ENCODE results near the gene RPP30. TPM values are rescaled to one million over a fixed set of nuclear protein-coding genes. Genes with fewer than 3 reads are reported as not detected.

Gene RPP30
- total and polyA plus RNA-seq, 2 experiments from 2014 or later: 89.7 to 142 TPM

GRCh38 chr10:90846746-90847145, 25.0 kb upstream of the RPP30 start (continued):
- TF ChIP-seq ZNF462 (CRISPR knock-in tag; IDR thresholded peaks at IDR 0.05): no peak
- TF ChIP-seq ZNF331 (CRISPR knock-in tag; IDR thresholded peaks at IDR 0.05; ENCODE audit: low read depth): no peak
- no peak for TF ChIP-seq JUNB (IDR thresholded peaks at IDR 0.05; ENCODE audit: unreplicated experiment)

GRCh38 chr10:90847436-90847835, 24.3 kb upstream of the RPP30 start:
- Histone ChIP-seq H3K27me3 (ENCODE audit: insufficient read depth) (no peaks in the 10 kb centered on the region), H3K36me3 (ENCODE audit: insufficient read depth) (peaks cover 10% of the 10 kb centered on the region), H3K4me2 (no peak overlapping the region), H4K20me1 (replicated peaks; ENCODE audit: insufficient read depth) (no peaks in the 10 kb centered on the region), H3K79me2 (replicated peaks; ENCODE audit: insufficient read depth) (peaks cover 99% of the 10 kb centered on the region), H3F3A (replicated peaks; ENCODE audit: low read depth) (no peaks in the 10 kb centered on the region), H3K4me3 (no peak overlapping the region), H2AFZ (no peak overlapping the region), H3K27ac (ENCODE audit: low read depth) (no peak overlapping the region), H3K4me1 (ENCODE audit: insufficient read depth) (peaks cover 6% of the 10 kb centered on the region), H3K9me2 (ENCODE audit: insufficient read depth) (no peaks in the 10 kb centered on the region)
- ATAC-seq: no peak
- H3K4me1 Mint-ChIP-seq: peaks cover 6% of the 10 kb centered on the region; the same call in 1 of the 3 replicates
- H3K9me3 Mint-ChIP-seq: peaks cover 34% of the 10 kb centered on the region
- peaks cover 7% of the 10 kb centered on the region for H3K27me3 Mint-ChIP-seq (ENCODE audit: insufficient read depth, low read depth, poor library complexity)
- no peak overlapping the region for H3K27ac Mint-ChIP-seq
- no peak for DNase-seq (ENCODE audit: low spot score)
- no peak overlapping the region for H3K4me3 Mint-ChIP-seq
- peaks cover 53% of the 10 kb centered on the region for H3K36me3 Mint-ChIP-seq (ENCODE audit: low read depth)
- TF ChIP-seq ZNF114 (CRISPR knock-in tag; IDR thresholded peaks at IDR 0.05) (no peak), EZH2 (IDR thresholded peaks at IDR 0.05; ENCODE audit: low read depth, unreplicated experiment) (no peak), ZNF331 (CRISPR knock-in tag; IDR thresholded peaks at IDR 0.05; ENCODE audit: low read depth) (no peak), CREB1 (CRISPR knock-in tag; IDR thresholded peaks at IDR 0.05; ENCODE audit: low read depth) (no peak), NANOG (IDR thresholded peaks at IDR 0.05; ENCODE audit: borderline replicate concordance) (no peak), STAT1 (IDR thresholded peaks at IDR 0.05; ENCODE audit: unreplicated experiment) (no peak)
- TF ChIP-seq, protein P1, sequence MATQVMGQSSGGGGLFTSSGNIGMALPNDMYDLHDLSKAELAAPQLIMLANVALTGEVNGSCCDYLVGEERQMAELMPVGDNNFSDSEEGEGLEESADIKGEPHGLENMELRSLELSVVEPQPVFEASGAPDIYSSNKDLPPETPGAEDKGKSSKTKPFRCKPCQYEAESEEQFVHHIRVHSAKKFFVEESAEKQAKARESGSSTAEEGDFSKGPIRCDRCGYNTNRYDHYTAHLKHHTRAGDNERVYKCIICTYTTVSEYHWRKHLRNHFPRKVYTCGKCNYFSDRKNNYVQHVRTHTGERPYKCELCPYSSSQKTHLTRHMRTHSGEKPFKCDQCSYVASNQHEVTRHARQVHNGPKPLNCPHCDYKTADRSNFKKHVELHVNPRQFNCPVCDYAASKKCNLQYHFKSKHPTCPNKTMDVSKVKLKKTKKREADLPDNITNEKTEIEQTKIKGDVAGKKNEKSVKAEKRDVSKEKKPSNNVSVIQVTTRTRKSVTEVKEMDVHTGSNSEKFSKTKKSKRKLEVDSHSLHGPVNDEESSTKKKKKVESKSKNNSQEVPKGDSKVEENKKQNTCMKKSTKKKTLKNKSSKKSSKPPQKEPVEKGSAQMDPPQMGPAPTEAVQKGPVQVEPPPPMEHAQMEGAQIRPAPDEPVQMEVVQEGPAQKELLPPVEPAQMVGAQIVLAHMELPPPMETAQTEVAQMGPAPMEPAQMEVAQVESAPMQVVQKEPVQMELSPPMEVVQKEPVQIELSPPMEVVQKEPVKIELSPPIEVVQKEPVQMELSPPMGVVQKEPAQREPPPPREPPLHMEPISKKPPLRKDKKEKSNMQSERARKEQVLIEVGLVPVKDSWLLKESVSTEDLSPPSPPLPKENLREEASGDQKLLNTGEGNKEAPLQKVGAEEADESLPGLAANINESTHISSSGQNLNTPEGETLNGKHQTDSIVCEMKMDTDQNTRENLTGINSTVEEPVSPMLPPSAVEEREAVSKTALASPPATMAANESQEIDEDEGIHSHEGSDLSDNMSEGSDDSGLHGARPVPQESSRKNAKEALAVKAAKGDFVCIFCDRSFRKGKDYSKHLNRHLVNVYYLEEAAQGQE (IDR thresholded peaks at IDR 0.05; ENCODE audit: unreplicated experiment): no peak
- TF ChIP-seq, protein P2, sequence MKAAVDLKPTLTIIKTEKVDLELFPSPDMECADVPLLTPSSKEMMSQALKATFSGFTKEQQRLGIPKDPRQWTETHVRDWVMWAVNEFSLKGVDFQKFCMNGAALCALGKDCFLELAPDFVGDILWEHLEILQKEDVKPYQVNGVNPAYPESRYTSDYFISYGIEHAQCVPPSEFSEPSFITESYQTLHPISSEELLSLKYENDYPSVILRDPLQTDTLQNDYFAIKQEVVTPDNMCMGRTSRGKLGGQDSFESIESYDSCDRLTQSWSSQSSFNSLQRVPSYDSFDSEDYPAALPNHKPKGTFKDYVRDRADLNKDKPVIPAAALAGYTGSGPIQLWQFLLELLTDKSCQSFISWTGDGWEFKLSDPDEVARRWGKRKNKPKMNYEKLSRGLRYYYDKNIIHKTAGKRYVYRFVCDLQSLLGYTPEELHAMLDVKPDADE (IDR thresholded peaks at IDR 0.05): no peak
- TF ChIP-seq, protein P3, sequence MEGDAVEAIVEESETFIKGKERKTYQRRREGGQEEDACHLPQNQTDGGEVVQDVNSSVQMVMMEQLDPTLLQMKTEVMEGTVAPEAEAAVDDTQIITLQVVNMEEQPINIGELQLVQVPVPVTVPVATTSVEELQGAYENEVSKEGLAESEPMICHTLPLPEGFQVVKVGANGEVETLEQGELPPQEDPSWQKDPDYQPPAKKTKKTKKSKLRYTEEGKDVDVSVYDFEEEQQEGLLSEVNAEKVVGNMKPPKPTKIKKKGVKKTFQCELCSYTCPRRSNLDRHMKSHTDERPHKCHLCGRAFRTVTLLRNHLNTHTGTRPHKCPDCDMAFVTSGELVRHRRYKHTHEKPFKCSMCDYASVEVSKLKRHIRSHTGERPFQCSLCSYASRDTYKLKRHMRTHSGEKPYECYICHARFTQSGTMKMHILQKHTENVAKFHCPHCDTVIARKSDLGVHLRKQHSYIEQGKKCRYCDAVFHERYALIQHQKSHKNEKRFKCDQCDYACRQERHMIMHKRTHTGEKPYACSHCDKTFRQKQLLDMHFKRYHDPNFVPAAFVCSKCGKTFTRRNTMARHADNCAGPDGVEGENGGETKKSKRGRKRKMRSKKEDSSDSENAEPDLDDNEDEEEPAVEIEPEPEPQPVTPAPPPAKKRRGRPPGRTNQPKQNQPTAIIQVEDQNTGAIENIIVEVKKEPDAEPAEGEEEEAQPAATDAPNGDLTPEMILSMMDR (conservative IDR thresholded peaks at IDR 0.05; ENCODE audit: low read depth in 2 of 2): no peak

All from GM23338 (cell line).